CD14-positive monocyte (primary cell): ENCODE results near the gene PDCD1. TPM values are rescaled to one million over a fixed set of nuclear protein-coding genes. Genes with fewer than 3 reads are reported as not detected.

Source experiments
- DNase-seq, 3 donors: peaks; one replicate each; pipeline ENCODE4 v3.0.0-alpha.2; 2011 to 2022
- H2AFZ ChIP-seq: 2 replicates; pipeline ENCODE4 v1.6.0; 2012; ENCODE audit warnings: mild to moderate bottlenecking, low read depth, low read length, inconsistent platforms; ENCODE audit not compliant: insufficient read depth, poor library complexity, severe bottlenecking
- H3K27ac ChIP-seq, 2 donors: 1 replicate in 1 of 2; 2 replicates in 1 of 2; pipeline ENCODE4 v1.5.1; 2012 to 2013; ENCODE audit warnings: low read length in 2 of 2, control low read depth in 1 of 2, inconsistent platforms in 1 of 2, low read depth in 1 of 2, mild to moderate bottlenecking in 1 of 2
- H3K27me3 ChIP-seq, 2 donors: one replicate each; pipeline versions ENCODE4 v1.6.0 to v1.6.1; 2011 to 2013; ENCODE audit warnings: low read length in 2 of 2; ENCODE audit not compliant: control insufficient read depth in 2 of 2, insufficient read depth in 2 of 2
- H3K36me3 ChIP-seq, 2 donors: replicated peaks in 1 of 2; 1 replicate in 1 of 2; 2 replicates in 1 of 2; pipeline versions ENCODE4 v1.5.1 to v1.6.1; 2012 to 2013; ENCODE audit warnings: low read length in 2 of 2, control low read depth in 1 of 2, inconsistent platforms in 1 of 2, mild to moderate bottlenecking in 1 of 2; ENCODE audit not compliant: insufficient read depth in 2 of 2, control insufficient read depth in 1 of 2
- H3K4me1 ChIP-seq, 2 donors: 1 replicate in 1 of 2; 2 replicates in 1 of 2; pipeline versions ENCODE4 v1.5.1 to v1.6.1; 2012 to 2013; ENCODE audit warnings: low read length in 2 of 2, control low read depth in 1 of 2, inconsistent platforms in 1 of 2, mild to moderate bottlenecking in 1 of 2, moderate library complexity in 1 of 2; ENCODE audit not compliant: insufficient read depth in 2 of 2, control insufficient read depth in 1 of 2
- H3K4me2 ChIP-seq: replicated peaks from 2 replicates; pipeline ENCODE3; 2012; ENCODE audit warnings: low read length, moderate library complexity, mild to moderate bottlenecking; ENCODE audit not compliant: poor library complexity, severe bottlenecking; ENCODE audit errors: extremely low read depth
- H3K4me3 ChIP-seq, 3 experiments: fragments of 200-600 bp in 1 of 3; sonication (generic) in 1 of 3; replicated peaks in 1 of 3; 1 replicate in 2 of 3; 2 replicates in 1 of 3; pipeline ENCODE4 v1.5.1; 2011 to 2013; ENCODE audit warnings: low read length in 3 of 3, mild to moderate bottlenecking in 3 of 3, control low read depth in 2 of 3, low read depth in 2 of 3, inconsistent platforms in 1 of 3, moderate library complexity in 1 of 3
- H3K79me2 ChIP-seq: 2 replicates; pipeline ENCODE4 v1.6.0; 2012; ENCODE audit warnings: mild to moderate bottlenecking, control low read depth, inconsistent platforms, low read length, moderate library complexity; ENCODE audit not compliant: insufficient read depth
- H3K9ac ChIP-seq: 2 replicates; pipeline ENCODE4 v1.6.0; 2017; ENCODE audit warnings: low read length, mild to moderate bottlenecking; ENCODE audit not compliant: insufficient read depth, poor library complexity, severe bottlenecking
- H3K9me3 ChIP-seq, 2 donors: replicated peaks in 1 of 2; 1 replicate in 1 of 2; 2 replicates in 1 of 2; pipeline versions ENCODE4 v1.5.1 to v1.6.1; 2012 to 2013; ENCODE audit warnings: low read length in 2 of 2, control low read depth in 1 of 2; ENCODE audit not compliant: control insufficient read depth in 1 of 2, insufficient read depth in 1 of 2
- H4K20me1 ChIP-seq: 2 replicates; pipeline ENCODE4 v1.6.0; 2012; ENCODE audit warnings: mild to moderate bottlenecking, low read length, control low read depth, moderate library complexity; ENCODE audit not compliant: insufficient read depth
- H3K27ac Mint-ChIP-seq, 7 donors: one replicate each; pipeline ENCODE4 v1.8.0; 2020; ENCODE audit warnings: mild to moderate bottlenecking in 7 of 7, mixed read lengths in 7 of 7, moderate library complexity in 6 of 7, inconsistent platforms in 2 of 7
- H3K27me3 Mint-ChIP-seq, 3 donors: one replicate each; pipeline ENCODE4 v1.8.0; 2021 to 2022; ENCODE audit warnings: low read depth in 3 of 3, mild to moderate bottlenecking in 3 of 3, mixed read lengths in 3 of 3, moderate library complexity in 3 of 3, inconsistent platforms in 1 of 3
- H3K36me3 Mint-ChIP-seq, 2 donors: one replicate each; pipeline ENCODE4 v1.8.0; 2020; ENCODE audit warnings: mixed read lengths in 2 of 2, inconsistent platforms in 1 of 2, mild to moderate bottlenecking in 1 of 2
- H3K4me1 Mint-ChIP-seq: one replicate; pipeline ENCODE4 v1.8.0; 2020; ENCODE audit warnings: mild to moderate bottlenecking, mixed read lengths
- H3K4me3 Mint-ChIP-seq, 2 donors: one replicate each; pipeline ENCODE4 v1.8.0; 2020; ENCODE audit warnings: mild to moderate bottlenecking in 2 of 2, mixed read lengths in 2 of 2, moderate library complexity in 1 of 2
- H3K9me3 Mint-ChIP-seq, 7 donors: one replicate each; pipeline ENCODE4 v1.8.0; 2020 to 2022; ENCODE audit warnings: mixed read lengths in 7 of 7, mild to moderate bottlenecking in 6 of 7, moderate library complexity in 6 of 7, inconsistent platforms in 2 of 7
- WGBS: methylation state at CpG from one replicate; pipeline ENCODE4 v1.1.5; 2013; ENCODE audit warnings: missing lambda C conversion rate; ENCODE audit not compliant: insufficient coverage; 5-methylcytosine and 5-hydroxymethylcytosine counted together
- intact Hi-C, 2 donors: fragments of 100-400 bp; cut with micrococcal nuclease; formaldehyde crosslinking; loops; one replicate each; pipeline versions ENCODE4 v1.15.0 to v1.15.1; 2023
- polyA plus RNA-seq, 3 donors: library from polyadenylated mRNA; depleted of rRNA in 1 of 3; unstranded in 2 of 3; stranded (reverse) in 1 of 3; fragments of 300-500 nt in 2 of 3; fragments of >200 nt in 1 of 3; fragmentation: Illumina TruSeq in 2 of 3; gene quantifications; 1 replicate in 2 of 3; 2 replicates in 1 of 3; pipeline ENCODE4 v1.2.3, GENCODE V29; 2012 to 2021
- TF ChIP-seq, protein P1 (sequence below): fragments of 200-600 bp; IDR thresholded peaks from one replicate; pipeline ENCODE4 v1.8.0; 2022; ENCODE audit warnings: antibody characterized with exemption, mild to moderate bottlenecking

PDCD1 gene
- polyA plus RNA-seq, 3 donors, result 0.08 TPM; not detected in 2

- Histone ChIP-seq H3K79me2 (no peaks in the 10 kb centered on the region), H3K4me2 (no peak overlapping the region), H2AFZ (no peak overlapping the region), H3K4me3 (no peak overlapping the region), H3K27me3 (no peaks in the 10 kb centered on the region), H3K9ac (no peak overlapping the region), H3K27ac (no peak overlapping the region), H4K20me1 (no peaks in the 10 kb centered on the region), H3K4me1 (no peaks in the 10 kb centered on the region), H3K36me3 (no peaks in the 10 kb centered on the region), H3K9me3 (no peaks in the 10 kb centered on the region)
- DNase-seq, result no peak
- peaks cover 0 to 3% (median 0%) of the 10 kb centered on the region in 7 donors for H3K9me3 Mint-ChIP-seq
- TF ChIP-seq, protein P1, sequence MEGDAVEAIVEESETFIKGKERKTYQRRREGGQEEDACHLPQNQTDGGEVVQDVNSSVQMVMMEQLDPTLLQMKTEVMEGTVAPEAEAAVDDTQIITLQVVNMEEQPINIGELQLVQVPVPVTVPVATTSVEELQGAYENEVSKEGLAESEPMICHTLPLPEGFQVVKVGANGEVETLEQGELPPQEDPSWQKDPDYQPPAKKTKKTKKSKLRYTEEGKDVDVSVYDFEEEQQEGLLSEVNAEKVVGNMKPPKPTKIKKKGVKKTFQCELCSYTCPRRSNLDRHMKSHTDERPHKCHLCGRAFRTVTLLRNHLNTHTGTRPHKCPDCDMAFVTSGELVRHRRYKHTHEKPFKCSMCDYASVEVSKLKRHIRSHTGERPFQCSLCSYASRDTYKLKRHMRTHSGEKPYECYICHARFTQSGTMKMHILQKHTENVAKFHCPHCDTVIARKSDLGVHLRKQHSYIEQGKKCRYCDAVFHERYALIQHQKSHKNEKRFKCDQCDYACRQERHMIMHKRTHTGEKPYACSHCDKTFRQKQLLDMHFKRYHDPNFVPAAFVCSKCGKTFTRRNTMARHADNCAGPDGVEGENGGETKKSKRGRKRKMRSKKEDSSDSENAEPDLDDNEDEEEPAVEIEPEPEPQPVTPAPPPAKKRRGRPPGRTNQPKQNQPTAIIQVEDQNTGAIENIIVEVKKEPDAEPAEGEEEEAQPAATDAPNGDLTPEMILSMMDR, result no peak
- 94% methylated on average over 16 of the region's 26 CpGs for WGBS
- H3K27ac Mint-ChIP-seq, result no peak overlapping the region
- no peak overlapping the region for H3K4me3 Mint-ChIP-seq
- peaks cover 0 to 13% (median 4%) of the 10 kb centered on the region in 3 donors for H3K27me3 Mint-ChIP-seq
- H3K4me1 Mint-ChIP-seq, result no peaks in the 10 kb centered on the region
- intact Hi-C loops, result no loop called here
- H3K36me3 Mint-ChIP-seq, result no peaks in the 10 kb centered on the region
Observed at GRCh38 chr2:241851325-241852115, 7.2 kb downstream of the PDCD1 start.

DNA sequence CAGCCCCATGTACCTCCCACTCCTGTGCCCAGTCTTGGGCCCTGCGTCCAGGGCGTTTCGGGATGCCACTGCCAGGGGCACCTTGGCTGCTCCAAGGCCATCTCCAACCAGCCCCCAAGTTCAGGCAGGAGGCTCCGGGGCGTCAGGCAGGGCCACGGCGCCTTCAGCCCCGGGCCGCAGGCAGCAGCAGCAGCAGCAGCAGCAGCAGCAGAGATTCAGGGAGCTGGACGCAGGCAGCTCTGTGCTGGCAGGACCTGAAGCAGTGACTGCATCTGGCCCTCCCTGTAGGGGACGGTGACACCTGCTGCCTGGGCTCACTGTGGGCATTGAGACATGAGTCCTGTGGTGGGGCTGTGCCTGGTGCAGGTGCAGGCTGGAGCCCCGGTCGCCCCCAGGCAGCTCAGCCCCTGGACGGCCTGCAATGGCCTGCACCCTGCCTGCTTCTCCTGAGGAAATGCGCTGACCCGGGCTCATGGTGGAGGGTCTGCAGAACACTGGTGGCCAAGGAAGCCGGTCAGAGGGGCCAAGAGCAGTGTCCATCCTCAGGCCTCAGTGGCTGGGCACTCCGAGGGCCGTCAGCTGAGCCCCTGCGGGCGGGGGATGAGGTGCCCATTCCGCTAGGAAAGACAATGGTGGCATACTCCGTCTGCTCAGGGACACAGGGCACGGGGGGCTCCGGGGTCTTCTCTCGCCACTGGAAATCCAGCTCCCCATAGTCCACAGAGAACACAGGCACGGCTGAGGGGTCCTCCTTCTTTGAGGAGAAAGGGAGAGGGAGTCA is 8.0 kb downstream of the PDCD1 start:
- no peak overlapping the region for H2AFZ ChIP-seq
- peaks cover 0 to 17% (median 5%) of the 10 kb centered on the region in 3 donors for H3K27me3 Mint-ChIP-seq
- WGBS, result 93% methylated on average over 23 of the region's 27 CpGs

More for the DNA sequence above, 8.0 kb downstream of the PDCD1 start:
- Histone ChIP-seq H3K4me2 (no peak overlapping the region), H3K27me3 (no peaks in the 10 kb centered on the region), H3K9ac (no peak overlapping the region), H4K20me1 (no peaks in the 10 kb centered on the region), H3K36me3 (no peaks in the 10 kb centered on the region), H3K27ac (no peak overlapping the region), H3K9me3 (no peaks in the 10 kb centered on the region), H3K4me1 (no peaks in the 10 kb centered on the region), H3K79me2 (no peaks in the 10 kb centered on the region), H3K4me3 (no peak overlapping the region)
- no peak for DNase-seq
- Mint-ChIP-seq H3K27ac (no peak overlapping the region), H3K36me3 (peaks cover 0 to 3% of the 10 kb centered on the region in 2 donors), H3K4me1 (peaks cover 4% of the 10 kb centered on the region), H3K9me3 (peaks cover 0 to 6% (median 0%) of the 10 kb centered on the region in 7 donors), H3K4me3 (no peak overlapping the region)
- intact Hi-C loops, result no loop called here
- TF ChIP-seq, protein P1, result no peak
